Activated naive CD8-positive, alpha-beta T cell (primary cell): ENCODE data around the gene LRP5.
"Not testable (repeated sequence)": the region's sequence is repeated elsewhere in the genome, so short reads cannot be mapped to it uniquely, and the experiment has no call there.

Experiments
- H3K27ac Mint-ChIP-seq: one replicate; pipeline ENCODE4 v1.8.0; 2021; ENCODE audit warnings: mixed read lengths
- H3K27me3 Mint-ChIP-seq: one replicate; pipeline ENCODE4 v1.8.0; 2021; ENCODE audit warnings: mixed read lengths
- H3K36me3 Mint-ChIP-seq: one replicate; pipeline ENCODE4 v1.8.0; 2021; ENCODE audit warnings: mixed read lengths
- H3K4me1 Mint-ChIP-seq: one replicate; pipeline ENCODE4 v1.8.0; 2021; ENCODE audit warnings: low read depth, mixed read lengths
- H3K4me3 Mint-ChIP-seq: one replicate; pipeline ENCODE4 v1.8.0; 2021; ENCODE audit warnings: mild to moderate bottlenecking, mixed read lengths
- H3K9me3 Mint-ChIP-seq: one replicate; pipeline ENCODE4 v1.8.0; 2021; ENCODE audit warnings: low read depth, mixed read lengths

The LRP5 gene

DNA sequence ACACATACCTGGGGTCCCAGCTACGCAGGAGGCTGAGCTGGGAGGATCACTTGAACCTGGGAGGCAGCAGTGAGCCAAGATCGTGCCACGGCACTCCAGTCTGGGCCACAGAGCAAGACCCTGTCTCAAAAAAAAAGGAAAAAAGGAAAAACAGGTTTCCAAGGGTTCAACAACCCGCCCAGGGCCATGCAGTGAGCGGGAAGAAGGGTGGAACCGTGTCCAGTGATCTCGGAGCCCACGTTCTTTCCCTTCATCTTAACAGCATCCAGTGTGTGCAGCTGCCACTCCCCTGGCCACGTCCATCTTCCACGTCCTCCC lies 14.9 kb upstream of the LRP5 start:
- no peaks in the 10 kb centered on the region for H3K9me3 Mint-ChIP-seq
- no peak overlapping the region for H3K4me3 Mint-ChIP-seq
- H3K27ac Mint-ChIP-seq, result no peak overlapping the region

DNA sequence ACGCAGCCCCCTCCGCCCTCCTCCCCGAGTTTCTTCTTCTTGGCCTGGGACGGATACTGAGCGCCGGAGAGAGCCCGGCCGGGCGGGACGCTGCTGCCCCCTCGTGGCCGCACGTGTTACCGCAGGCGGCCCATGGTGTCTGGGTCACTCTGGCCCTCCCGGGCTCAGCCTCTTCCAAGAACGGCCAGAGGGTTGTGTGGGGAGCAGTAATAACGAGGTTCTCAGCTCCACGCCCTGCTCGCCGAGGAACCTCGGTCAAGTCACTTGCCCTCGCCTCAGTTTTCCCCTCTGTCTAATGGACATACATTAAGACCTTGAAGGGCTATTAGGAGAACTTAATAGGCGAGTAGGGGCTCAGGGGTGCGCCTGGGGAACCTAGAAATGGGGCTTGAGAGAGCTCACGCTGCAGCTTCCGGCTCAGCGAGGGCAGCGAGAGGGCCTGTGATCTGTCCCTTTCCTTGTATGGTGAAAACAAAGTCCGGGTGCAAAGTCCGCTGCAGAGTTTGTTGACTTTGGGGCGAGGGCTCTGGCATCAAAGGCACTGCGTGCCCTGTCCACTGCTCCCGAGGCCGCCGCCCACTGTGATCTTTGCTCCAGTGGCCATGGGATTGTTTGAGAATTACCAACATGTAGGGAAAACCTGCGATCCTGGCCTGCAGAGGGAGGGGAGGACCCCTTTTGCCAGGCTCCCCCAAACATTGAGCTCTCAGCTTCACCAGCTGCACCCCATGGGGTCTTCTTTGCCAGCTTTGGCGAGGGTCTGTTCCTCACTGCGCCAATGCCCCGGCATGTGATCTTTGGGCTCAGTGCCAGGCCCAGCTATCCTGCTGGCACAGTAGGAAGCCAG lies 14.4 kb upstream of the LRP5 start:
- Mint-ChIP-seq H3K4me1 (no peaks in the 10 kb centered on the region), H3K27ac (no peak overlapping the region), H3K4me3 (no peak overlapping the region), H3K9me3 (no peaks in the 10 kb centered on the region), H3K27me3 (peaks cover 1% of the 10 kb centered on the region), H3K36me3 (no peaks in the 10 kb centered on the region)

More for the DNA sequence above, 14.9 kb upstream of the LRP5 start:
- H3K27me3 Mint-ChIP-seq, result peaks cover 1% of the 10 kb centered on the region
- H3K36me3 Mint-ChIP-seq, result no peaks in the 10 kb centered on the region
- H3K4me1 Mint-ChIP-seq, result no peaks in the 10 kb centered on the region

DNA sequence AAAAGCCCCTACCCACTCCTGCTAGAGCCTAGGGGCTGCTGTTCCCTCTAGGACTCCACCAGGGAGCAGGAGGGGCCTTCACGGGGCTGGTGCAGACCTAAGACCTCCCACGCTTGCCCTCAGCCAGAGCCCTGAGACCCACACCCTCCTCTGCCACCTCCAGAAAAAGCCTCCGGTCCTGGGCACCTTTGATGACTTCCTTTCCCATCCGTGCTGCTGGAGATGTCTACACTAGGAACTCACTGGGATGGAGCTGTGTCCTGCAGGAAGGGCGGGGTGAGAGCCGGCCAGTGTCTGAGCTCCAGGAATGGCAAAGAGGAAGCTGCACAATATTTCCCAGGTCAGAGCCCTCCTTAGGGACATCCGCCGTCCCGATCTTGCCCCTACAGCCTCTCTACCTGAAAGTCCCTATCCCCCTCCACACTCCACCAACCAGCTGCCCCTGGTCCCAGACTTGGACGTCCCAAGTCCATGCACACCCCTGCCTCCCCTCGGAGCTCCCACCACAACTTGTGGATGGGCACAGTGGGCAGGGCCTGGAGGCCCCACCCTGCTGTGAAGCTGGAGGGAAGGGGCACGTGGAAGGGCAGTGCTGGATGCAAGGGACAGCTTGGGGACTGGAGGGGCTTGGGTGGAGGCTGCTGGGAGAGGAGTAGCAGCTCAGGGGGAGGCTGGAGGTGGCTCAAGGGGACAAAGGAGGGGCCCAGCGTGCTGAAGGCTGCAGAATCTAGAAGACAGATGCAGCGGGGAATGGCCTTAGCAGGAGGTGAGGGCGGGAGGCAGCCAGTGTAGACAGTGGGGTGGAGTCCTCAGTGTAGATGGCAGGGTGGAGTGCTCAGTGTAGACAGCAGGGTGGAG lies 13.5 kb upstream of the LRP5 start:
- H3K27me3 Mint-ChIP-seq, result no peaks in the 10 kb centered on the region
- H3K27ac Mint-ChIP-seq, result no peak overlapping the region
- H3K4me3 Mint-ChIP-seq, result no peak overlapping the region

DNA sequence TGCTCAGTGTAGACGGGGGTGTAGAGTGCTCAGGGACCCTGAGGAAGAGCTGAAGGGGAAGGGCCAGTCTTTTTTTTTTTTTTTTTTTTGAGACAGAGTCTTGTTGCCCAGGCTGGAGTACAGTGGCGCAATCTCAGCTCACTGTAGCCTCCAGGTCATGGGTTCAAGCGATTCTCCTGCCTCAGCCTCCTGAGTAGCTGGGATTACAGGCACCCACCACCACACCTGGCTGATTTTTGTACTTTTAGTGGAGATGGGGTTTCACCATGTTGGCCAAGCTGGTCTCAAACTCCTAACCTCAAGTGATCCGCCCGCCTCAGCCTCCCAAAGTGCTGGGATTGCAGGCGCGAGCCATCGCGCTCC lies 12.9 kb upstream of the LRP5 start:
- not testable (repeated sequence) for H3K27ac Mint-ChIP-seq, H3K4me3 Mint-ChIP-seq, H3K4me1 Mint-ChIP-seq, H3K27me3 Mint-ChIP-seq, H3K9me3 Mint-ChIP-seq, H3K36me3 Mint-ChIP-seq

More for the DNA sequence above, 13.5 kb upstream of the LRP5 start:
- Mint-ChIP-seq H3K9me3 (no peaks in the 10 kb centered on the region), H3K36me3 (no peaks in the 10 kb centered on the region), H3K4me1 (no peaks in the 10 kb centered on the region)

DNA sequence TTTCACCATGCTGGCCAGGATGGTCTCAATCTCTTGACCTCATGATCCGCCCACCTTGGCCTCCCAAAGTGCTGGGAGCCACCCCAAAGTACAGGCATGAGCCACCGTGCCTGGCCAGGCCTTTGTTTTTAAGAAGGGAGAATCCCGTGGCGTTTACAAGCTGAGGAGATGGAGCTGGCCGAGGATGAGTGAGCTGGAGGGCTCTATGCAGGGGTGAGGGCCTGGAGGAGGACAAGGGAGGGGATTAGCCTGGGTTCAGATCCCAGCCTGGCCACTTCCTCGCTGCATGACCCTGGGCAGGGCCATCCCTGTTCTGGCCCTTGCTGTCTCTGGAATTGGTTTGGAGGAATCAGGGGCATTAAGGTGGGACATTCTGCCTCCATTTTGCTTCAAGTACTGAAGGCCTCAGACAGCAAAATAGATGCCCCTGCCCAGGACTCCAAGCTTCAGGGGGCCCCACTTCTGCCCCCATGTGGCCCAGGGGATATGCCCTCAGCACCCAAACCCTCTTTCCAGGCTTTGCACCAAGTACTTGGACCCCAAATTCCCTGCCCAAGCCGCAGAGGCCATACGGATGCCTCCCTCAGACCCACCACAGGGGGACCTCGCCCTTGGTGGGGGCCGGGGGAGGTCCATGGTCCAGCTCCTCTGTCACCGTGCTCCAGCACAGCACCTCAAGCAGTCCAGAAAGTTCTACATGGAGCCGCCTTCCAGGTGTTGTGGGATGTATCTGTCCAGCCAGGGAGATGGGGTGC lies 12.1 kb upstream of the LRP5 start:
- Mint-ChIP-seq H3K9me3 (no peaks in the 10 kb centered on the region), H3K36me3 (no peaks in the 10 kb centered on the region), H3K4me1 (no peaks in the 10 kb centered on the region), H3K27me3 (no peaks in the 10 kb centered on the region), H3K27ac (no peak overlapping the region), H3K4me3 (no peak overlapping the region)

DNA sequence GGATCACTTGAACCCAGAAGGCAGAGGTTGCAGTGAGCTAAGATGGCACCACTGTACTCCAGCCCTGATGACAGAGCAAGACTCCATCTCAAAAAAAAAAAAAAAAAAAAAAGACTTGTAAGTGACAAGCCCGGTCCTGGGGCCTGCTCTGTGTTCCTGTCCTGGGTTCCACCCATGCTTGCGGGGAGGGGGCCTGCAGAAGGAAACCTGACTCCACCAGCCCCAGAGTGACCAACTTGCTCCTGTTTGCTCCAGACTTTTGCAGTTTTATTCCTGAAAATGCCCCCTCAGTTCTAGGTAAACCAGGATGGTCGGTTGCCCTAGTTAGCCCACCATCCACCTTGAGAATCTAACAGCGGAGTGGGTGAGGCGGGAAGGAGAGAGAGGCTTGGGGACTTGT lies 10.1 kb upstream of the LRP5 start:
- Mint-ChIP-seq H3K9me3 (no peaks in the 10 kb centered on the region), H3K4me3 (no peak overlapping the region), H3K27me3 (no peaks in the 10 kb centered on the region), H3K27ac (no peak overlapping the region), H3K4me1 (no peaks in the 10 kb centered on the region), H3K36me3 (no peaks in the 10 kb centered on the region)

DNA sequence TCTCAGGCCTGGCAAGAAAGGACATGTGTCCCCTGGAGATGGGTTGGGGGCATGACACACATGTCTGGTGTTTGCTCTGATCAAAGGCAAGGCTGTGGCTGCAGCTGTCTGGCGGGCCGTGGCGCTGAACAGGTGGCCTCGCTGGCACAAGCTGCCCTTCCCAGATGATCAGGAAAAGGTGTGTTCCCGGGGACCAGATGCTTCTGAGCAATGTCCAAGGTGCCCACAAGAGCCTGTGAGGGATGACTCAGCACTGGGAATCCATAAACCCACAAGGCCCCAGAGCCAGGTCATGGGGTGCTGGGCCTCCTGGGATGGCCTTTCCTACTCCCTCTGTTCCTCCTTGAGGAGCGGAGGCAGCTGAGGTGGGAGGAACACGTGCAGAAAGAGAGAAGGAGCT lies 9.7 kb upstream of the LRP5 start:
- Mint-ChIP-seq H3K36me3 (no peaks in the 10 kb centered on the region), H3K4me3 (no peak overlapping the region), H3K27me3 (no peaks in the 10 kb centered on the region), H3K27ac (no peak overlapping the region), H3K9me3 (no peaks in the 10 kb centered on the region), H3K4me1 (no peaks in the 10 kb centered on the region)

DNA sequence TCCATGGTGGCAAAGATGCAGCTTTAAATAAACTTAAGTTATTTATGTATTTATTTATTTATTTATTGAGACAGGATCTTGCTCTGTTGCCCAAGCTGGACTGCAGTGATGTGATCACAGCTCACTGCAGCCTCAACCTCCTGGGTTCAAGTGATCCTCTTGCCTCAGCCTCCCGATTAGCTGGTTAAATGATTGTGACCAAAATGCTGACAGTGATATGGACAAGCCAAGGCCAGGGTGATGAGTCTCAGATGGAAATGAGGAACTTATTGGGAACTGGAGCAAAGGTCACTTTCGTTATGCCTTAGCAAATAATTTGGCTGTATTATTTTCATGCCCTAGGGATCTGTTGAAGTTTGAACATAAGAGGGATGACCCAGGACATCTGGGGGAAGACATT lies 9.3 kb upstream of the LRP5 start:
- Mint-ChIP-seq H3K9me3 (no peaks in the 10 kb centered on the region), H3K36me3 (no peaks in the 10 kb centered on the region), H3K4me3 (no peak overlapping the region), H3K4me1 (no peaks in the 10 kb centered on the region), H3K27me3 (no peaks in the 10 kb centered on the region), H3K27ac (no peak overlapping the region)

DNA sequence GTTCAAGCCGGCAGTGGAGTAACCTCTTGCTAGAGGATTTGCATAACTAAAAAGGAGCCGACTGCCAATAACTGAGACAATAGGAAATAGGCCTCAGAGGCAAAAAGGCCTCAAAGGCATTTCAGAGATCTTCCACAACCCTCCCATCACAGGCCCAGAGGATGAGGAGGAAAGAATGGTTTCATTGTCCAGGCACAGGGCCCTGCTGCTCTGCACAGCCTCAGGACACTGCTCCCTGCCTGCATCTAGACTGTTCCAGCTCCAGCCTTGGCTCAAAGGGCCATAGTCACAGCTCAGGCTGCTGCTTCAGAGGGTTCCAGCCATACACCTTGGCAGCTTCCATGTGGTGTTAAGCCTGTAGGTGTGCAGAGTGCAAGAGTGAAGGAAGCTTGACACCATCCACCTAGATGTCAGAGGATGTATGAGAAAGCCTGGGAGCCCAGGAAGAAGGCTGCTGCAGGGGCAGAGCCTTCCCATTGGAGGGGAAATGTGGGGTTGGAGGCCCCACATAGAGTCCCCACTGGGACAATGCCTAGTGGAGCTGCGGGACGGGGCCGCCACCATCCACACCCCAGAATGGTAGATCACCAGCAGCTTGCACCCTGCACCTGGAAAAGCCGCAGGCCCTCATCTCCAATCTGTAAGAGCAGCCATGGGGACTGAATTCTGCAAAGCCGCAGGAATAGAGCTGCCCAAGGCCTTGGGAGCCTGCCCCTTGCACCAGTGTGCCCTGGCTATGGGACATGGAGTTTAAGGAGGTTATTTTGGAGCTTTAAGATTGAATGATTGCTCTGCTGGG lies 8.2 kb upstream of the LRP5 start:
- Mint-ChIP-seq H3K36me3 (no peaks in the 10 kb centered on the region), H3K27ac (no peak overlapping the region), H3K9me3 (no peaks in the 10 kb centered on the region), H3K4me3 (no peak overlapping the region), H3K4me1 (no peaks in the 10 kb centered on the region), H3K27me3 (no peaks in the 10 kb centered on the region)

DNA sequence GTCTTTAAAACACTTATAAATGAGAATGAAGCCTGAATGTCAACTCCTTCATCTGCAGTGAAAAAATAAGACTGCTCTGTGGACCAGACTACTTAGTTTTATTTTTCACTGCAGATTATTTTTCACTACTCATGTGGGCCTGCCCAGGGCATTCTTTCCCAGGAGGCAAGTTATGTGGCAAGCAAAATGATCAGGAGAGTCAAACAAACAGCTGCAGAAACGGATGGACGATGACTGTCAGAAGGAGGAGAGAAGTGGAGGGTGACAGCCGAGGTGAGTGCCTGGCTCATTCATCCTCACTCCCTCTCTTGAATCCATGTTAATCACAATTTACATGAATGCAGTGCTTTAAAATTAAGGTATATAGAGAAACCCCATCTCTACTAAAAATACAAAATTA lies 5.8 kb upstream of the LRP5 start:
- H3K27me3 Mint-ChIP-seq, result no peaks in the 10 kb centered on the region

DNA sequence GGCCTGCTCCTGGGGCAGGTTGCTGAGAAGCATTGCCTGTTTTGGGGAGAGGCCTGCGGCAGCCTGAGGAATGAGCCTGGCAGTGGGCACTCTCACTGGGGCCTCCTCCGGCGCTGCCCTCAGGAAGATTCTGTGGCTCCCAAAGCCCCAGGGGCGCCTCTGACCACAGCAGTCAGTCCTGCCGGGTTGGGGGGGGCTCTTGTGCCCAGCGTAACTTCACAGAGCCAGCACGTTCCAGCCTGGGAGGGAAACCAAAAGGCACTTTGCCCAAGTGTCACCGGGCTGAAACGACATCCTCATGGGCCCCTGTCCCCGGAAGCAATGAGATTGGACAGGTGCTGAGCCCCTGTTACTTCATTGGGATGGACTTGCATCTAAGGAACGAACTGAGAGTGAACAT lies 4.3 kb upstream of the LRP5 start:
- no peak overlapping the region for H3K4me3 Mint-ChIP-seq
- H3K9me3 Mint-ChIP-seq, result no peaks in the 10 kb centered on the region
- no peak overlapping the region for H3K27ac Mint-ChIP-seq
- H3K27me3 Mint-ChIP-seq, result no peaks in the 10 kb centered on the region
- no peaks in the 10 kb centered on the region for H3K36me3 Mint-ChIP-seq
- no peaks in the 10 kb centered on the region for H3K4me1 Mint-ChIP-seq

More for the DNA sequence above, 5.8 kb upstream of the LRP5 start:
- Mint-ChIP-seq H3K4me3 (no peak overlapping the region), H3K27ac (no peak overlapping the region), H3K4me1 (no peaks in the 10 kb centered on the region), H3K9me3 (no peaks in the 10 kb centered on the region), H3K36me3 (no peaks in the 10 kb centered on the region)

DNA sequence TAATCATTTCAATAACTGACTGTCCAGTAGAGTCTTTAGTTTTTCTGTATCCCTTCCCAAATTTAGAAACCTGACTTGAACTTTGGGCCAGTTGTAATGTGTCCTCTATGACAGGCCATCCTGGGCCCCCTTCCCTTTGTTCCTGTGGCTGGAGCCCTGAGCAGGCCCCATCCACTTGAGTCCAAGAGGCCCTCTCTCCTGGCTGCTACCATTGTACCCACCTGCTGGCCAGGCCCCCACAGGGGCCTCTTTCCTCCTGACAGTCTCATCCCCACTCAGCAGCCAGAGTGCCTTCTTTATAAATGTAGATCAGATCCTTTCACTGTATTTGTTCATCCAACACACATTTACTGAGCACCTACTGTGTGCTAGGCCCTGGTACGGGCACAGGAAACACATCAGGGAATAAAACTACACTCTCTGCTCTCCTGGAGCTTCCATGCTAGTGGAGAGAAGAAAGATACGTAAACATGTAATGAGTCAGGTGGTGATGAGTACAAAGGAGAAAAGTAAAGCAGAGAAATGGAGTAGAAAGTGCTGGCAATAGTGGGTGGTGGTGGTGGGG lies 2.7 kb upstream of the LRP5 start:
- Mint-ChIP-seq H3K9me3 (no peaks in the 10 kb centered on the region), H3K27ac (peak overlapping the region; percentile 82)

DNA sequence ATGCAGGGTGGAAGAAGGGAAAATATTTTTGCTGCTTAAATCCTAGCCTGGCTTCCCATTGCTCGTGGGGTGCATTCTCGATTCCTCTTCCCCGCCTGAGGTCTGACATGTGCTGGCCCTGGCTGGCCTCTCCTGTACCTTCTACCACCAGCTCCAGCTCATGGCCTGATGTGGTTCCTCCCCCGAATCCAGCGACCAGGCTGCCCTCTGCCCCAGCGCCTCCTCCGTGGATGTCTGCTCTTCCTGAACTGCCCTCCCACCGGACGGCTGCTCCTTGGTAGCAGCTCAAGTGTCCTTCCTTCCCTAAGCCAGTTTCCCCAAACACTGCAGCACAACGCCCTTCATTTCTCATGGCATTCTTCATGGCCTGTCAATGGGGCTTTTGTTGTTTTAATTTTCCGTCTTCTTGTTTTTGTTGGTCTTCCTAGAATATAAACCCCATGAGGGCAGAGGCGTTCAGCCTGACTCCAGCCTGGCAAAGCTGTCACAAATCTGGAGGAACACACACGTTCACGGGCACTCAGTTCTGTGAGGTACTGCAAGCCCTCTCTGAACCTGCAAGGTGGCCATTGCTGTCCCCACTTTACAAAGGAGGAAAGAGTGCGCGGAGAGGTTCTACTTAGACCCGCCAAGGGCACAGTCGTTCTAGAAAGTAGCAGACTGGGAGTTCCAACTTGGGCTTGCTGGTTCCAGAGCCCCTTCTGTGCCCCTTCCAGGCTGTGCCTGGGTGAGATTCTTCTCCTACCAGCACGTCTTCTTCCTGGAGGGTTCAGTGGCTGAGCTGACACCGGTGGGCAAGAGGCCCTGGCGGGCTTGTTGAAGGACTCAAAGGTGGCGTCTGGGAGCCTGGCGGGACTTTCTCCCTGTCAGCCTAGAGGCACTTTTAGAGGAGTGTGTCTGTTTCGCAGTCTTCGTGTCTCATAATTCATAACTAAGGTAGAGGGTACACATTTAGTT lies 953 bp upstream of the LRP5 start:
- Mint-ChIP-seq H3K27ac (peak overlapping the region; percentile 81), H3K4me3 (peak overlapping the region; percentile 79), H3K9me3 (no peaks in the 10 kb centered on the region), H3K27me3 (no peaks in the 10 kb centered on the region), H3K36me3 (no peaks in the 10 kb centered on the region), H3K4me1 (peaks cover 15% of the 10 kb centered on the region)

More for the DNA sequence above, 2.7 kb upstream of the LRP5 start:
- Mint-ChIP-seq H3K4me3 (peak overlapping the region; percentile 68), H3K4me1 (peaks cover 12% of the 10 kb centered on the region), H3K36me3 (no peaks in the 10 kb centered on the region), H3K27me3 (no peaks in the 10 kb centered on the region)
